K562 (cell line): Measurements from ENCODE around the gene NPEPL1. TPM values are rescaled to one million over a fixed set of nuclear protein-coding genes. Genes with fewer than 3 reads are reported as not detected.

Experiments
- ARHGAP35 ChIP-seq: fragments of 450-650 bp; IDR thresholded peaks from 2 replicates; pipeline ENCODE4 v1.6.1; 2018; ENCODE audit not compliant: partially characterized antibody
- CBFA2T2 ChIP-seq: fragments of 450-650 bp; conservative IDR thresholded peaks from 2 replicates; pipeline ENCODE4 v1.6.1; 2017; ENCODE audit warnings: mild to moderate bottlenecking
- CBFA2T3 ChIP-seq: fragments of 450-650 bp; IDR thresholded peaks from 2 replicates; pipeline ENCODE4 v1.6.1; 2017
- EGR1 ChIP-seq: fragments of 450-650 bp; conservative IDR thresholded peaks from 2 replicates; pipeline ENCODE4 v1.6.1; 2017; ENCODE audit warnings: mild to moderate bottlenecking
- MYBL2 ChIP-seq, 2 experiments: fragments of 450-650 bp in 1 of 2; sonication (generic) in 1 of 2; formaldehyde crosslinking in 1 of 2; IDR thresholded peaks; 2 replicates each; pipeline versions ENCODE4 v1.6.1 to v1.8.1; 2017 to 2022; ENCODE audit warnings: borderline replicate concordance in 1 of 2, inconsistent platforms in 1 of 2, low read depth in 1 of 2, mild to moderate bottlenecking in 1 of 2, missing genetic modification reagents in 1 of 2, moderate library complexity in 1 of 2
- PHTF2 ChIP-seq: fragments of 250-450 bp; sonication (Bioruptor Pico); IDR thresholded peaks from 2 replicates; pipeline ENCODE4 v1.5.0; 2021; ENCODE audit warnings: mild to moderate bottlenecking
- TAF15 ChIP-seq: fragments of 200-400 bp; formaldehyde crosslinking; IDR thresholded peaks from 2 replicates; pipeline ENCODE4 v1.6.1; 2017; ENCODE audit warnings: mild to moderate bottlenecking, low read depth, low read length, moderate library complexity
- ZBTB40 ChIP-seq, 2 experiments: fragments of 450-650 bp in 1 of 2; sonication (generic) in 1 of 2; formaldehyde crosslinking in 1 of 2; IDR thresholded peaks; 2 replicates each; pipeline versions ENCODE4 v1.7.1 to v1.9.0; 2016 to 2022; ENCODE audit warnings: inconsistent platforms in 1 of 2, mild to moderate bottlenecking in 1 of 2, missing genetic modification reagents in 1 of 2
- ZNF134 ChIP-seq: fragments of 250-450 bp; sonication (Bioruptor Pico); conservative IDR thresholded peaks from 2 replicates; pipeline ENCODE4 v1.4.0; 2020
- ZNF280B ChIP-seq: fragments of 250-450 bp; sonication (Bioruptor Pico); IDR thresholded peaks from 2 replicates; pipeline ENCODE4 v1.5.1; 2021; ENCODE audit warnings: mild to moderate bottlenecking
- polyA plus RNA-seq, 8 experiments: library from polyadenylated mRNA; depleted of rRNA in 4 of 8; stranded (reverse) in 5 of 8; unstranded in 3 of 8; fragments of >200 nt; fragmentation: Nextera tagmentation in 2 of 8; fragmentation: Illumina TruSeq in 1 of 8; extraction: Ambion mirVana in 2 of 8; extraction: Trizol in 1 of 8; gene quantifications; 2 replicates each; pipeline versions ENCODE4 v1.2.1 to v1.2.3, GENCODE V29; 2011 to 2014; ENCODE audit warnings: inconsistent platforms in 1 of 8, missing spikeins in 1 of 8
- total RNA-seq, 7 experiments: library from RNA; depleted of rRNA in 6 of 7; stranded (reverse); fragments of >200 nt in 6 of 7; fragmentation: Illumina TruSeq in 2 of 7; extraction: Trizol in 2 of 7; gene quantifications; 2 replicates each; pipeline versions ENCODE4 v1.2.1 to v1.2.3, GENCODE V29; 2011 to 2021; ENCODE audit warnings: low replicate concordance in 1 of 7
- TF ChIP-seq, protein P1 (sequence below): fragments of 450-650 bp; IDR thresholded peaks from 2 replicates; pipeline ENCODE4 v1.6.1; 2016; ENCODE audit warnings: mild to moderate bottlenecking
- TF ChIP-seq, protein P2 (sequence below): fragments of 450-650 bp; IDR thresholded peaks from 2 replicates; pipeline ENCODE4 v1.6.1; 2016; ENCODE audit warnings: missing biosample characterization, missing genetic modification characterization

The NPEPL1 gene
- total and polyA plus RNA-seq, 9 of the 15 experiments (the other 6 are each of a cell fraction or from before 2014, with no cell fraction given) = 0.04 to 5.6 (median 0.94) TPM

GRCh38 chr20:58697201-58697866 lies 4.7 kb downstream of the NPEPL1 start (continued):
- TF ChIP-seq ZBTB40 (IDR thresholded peaks at IDR 0.05) = no peak
- no peak for TF ChIP-seq ZBTB40 (CRISPR knock-in tag; IDR thresholded peaks at IDR 0.05)
- TF ChIP-seq ZNF280B (CRISPR knock-in tag) = no peak
- TF ChIP-seq CBFA2T3 = peak; percentile 68
- TF ChIP-seq, protein P1, sequence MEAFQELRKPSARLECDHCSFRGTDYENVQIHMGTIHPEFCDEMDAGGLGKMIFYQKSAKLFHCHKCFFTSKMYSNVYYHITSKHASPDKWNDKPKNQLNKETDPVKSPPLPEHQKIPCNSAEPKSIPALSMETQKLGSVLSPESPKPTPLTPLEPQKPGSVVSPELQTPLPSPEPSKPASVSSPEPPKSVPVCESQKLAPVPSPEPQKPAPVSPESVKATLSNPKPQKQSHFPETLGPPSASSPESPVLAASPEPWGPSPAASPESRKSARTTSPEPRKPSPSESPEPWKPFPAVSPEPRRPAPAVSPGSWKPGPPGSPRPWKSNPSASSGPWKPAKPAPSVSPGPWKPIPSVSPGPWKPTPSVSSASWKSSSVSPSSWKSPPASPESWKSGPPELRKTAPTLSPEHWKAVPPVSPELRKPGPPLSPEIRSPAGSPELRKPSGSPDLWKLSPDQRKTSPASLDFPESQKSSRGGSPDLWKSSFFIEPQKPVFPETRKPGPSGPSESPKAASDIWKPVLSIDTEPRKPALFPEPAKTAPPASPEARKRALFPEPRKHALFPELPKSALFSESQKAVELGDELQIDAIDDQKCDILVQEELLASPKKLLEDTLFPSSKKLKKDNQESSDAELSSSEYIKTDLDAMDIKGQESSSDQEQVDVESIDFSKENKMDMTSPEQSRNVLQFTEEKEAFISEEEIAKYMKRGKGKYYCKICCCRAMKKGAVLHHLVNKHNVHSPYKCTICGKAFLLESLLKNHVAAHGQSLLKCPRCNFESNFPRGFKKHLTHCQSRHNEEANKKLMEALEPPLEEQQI = no peak
- no peak for TF ChIP-seq TAF15
- no peak for TF ChIP-seq MYBL2 (IDR thresholded peaks at IDR 0.05; ENCODE audit: low read depth)
- TF ChIP-seq MYBL2 (CRISPR knock-in tag; IDR thresholded peaks at IDR 0.05; ENCODE audit: borderline replicate concordance) = no peak
- TF ChIP-seq ARHGAP35 = no peak
- no peak for TF ChIP-seq PHTF2
- peak; percentile 46; the same call in 1 of the 2 replicates for TF ChIP-seq CBFA2T2
- no peak for TF ChIP-seq ZNF134
- TF ChIP-seq EGR1 = peak; percentile 78
- TF ChIP-seq, protein P2, sequence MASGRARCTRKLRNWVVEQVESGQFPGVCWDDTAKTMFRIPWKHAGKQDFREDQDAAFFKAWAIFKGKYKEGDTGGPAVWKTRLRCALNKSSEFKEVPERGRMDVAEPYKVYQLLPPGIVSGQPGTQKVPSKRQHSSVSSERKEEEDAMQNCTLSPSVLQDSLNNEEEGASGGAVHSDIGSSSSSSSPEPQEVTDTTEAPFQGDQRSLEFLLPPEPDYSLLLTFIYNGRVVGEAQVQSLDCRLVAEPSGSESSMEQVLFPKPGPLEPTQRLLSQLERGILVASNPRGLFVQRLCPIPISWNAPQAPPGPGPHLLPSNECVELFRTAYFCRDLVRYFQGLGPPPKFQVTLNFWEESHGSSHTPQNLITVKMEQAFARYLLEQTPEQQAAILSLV (tag) = no peak
